Gastroesophageal sphincter (tissue), 4 donors: ENCODE results near the gene HMX3. TPM values are rescaled to one million over a fixed set of nuclear protein-coding genes. Genes with fewer than 3 reads are reported as not detected.
A peak's percentile ranks its signal among the peaks of the same experiment; 100 is the strongest.

ENCODE experiments used
- ATAC-seq: fragments of 150-250 bp; one replicate; pipeline ENCODE4 v1.9.1; 2016; ENCODE audit warnings: mild to moderate bottlenecking, moderate library complexity
- H3K27ac ChIP-seq, 4 donors: fragments of 200-600 bp; sonication (generic) in 3 of 4; 1 replicate in 3 of 4; 2 replicates in 1 of 4; pipeline ENCODE4 v1.5.1; 2016 to 2019
- H3K27me3 ChIP-seq: fragments of 200-600 bp; sonication (generic); one replicate; pipeline ENCODE4 v1.5.1; 2019
- H3K36me3 ChIP-seq, 2 donors: fragments of 200-600 bp; sonication (generic); one replicate each; pipeline ENCODE4 v1.5.1; 2019; ENCODE audit warnings: control low read depth in 1 of 2
- H3K4me1 ChIP-seq, 3 donors: fragments of 200-600 bp; sonication (generic); 1 replicate in 2 of 3; 2 replicates in 1 of 3; pipeline ENCODE4 v1.5.1; 2016 to 2019; ENCODE audit warnings: control low read depth in 2 of 3
- H3K4me3 ChIP-seq, 2 donors: fragments of 200-600 bp; sonication (generic); one replicate each; pipeline ENCODE4 v1.5.1; 2019; ENCODE audit warnings: mild to moderate bottlenecking in 1 of 2, moderate library complexity in 1 of 2
- H3K9me3 ChIP-seq, 3 donors: fragments of 200-600 bp; sonication (generic); one replicate each; pipeline ENCODE4 v1.5.1; 2017 to 2019; ENCODE audit warnings: control low read depth in 2 of 3
- EP300 ChIP-seq: sonication (generic); formaldehyde crosslinking; IDR thresholded peaks from one replicate; pipeline ENCODE4 v1.6.1; 2017; ENCODE audit warnings: antibody characterized with exemption, mild to moderate bottlenecking
- POLR2A ChIP-seq, 2 donors: fragments of 450-650 bp; IDR thresholded peaks; one replicate each; pipeline ENCODE4 v1.6.1; 2017; ENCODE audit warnings: antibody characterized with exemption in 2 of 2, mild to moderate bottlenecking in 2 of 2, moderate library complexity in 1 of 2
- POLR2AphosphoS5 ChIP-seq: sonication (generic); formaldehyde crosslinking; IDR thresholded peaks from one replicate; pipeline ENCODE4 v1.6.1; 2017; ENCODE audit warnings: antibody characterized with exemption
- WGBS, 2 donors: methylation state at CpG; one replicate each; pipeline ENCODE4 v1.1.5; 2018; ENCODE audit warnings: low coverage in 1 of 2; 5-methylcytosine and 5-hydroxymethylcytosine counted together
- total RNA-seq, 4 donors: library from RNA; depleted of rRNA; stranded (reverse); fragments of >200 nt; gene quantifications; one replicate each; pipeline ENCODE4 v1.1.0, GENCODE V29; 2016
- TF ChIP-seq, protein P1 (sequence below), 4 experiments: fragments of 200-600 bp in 2 of 4; fragments of 450-650 bp in 2 of 4; sonication (generic) in 1 of 4; IDR thresholded peaks; one replicate each; pipeline ENCODE4 v1.5.1; 2017 to 2019; ENCODE audit warnings: antibody characterized with exemption in 4 of 4, mild to moderate bottlenecking in 2 of 4, moderate library complexity in 2 of 4

HMX3 gene
- total RNA-seq, 4 donors from 2014 or later: 1.1 TPM; not detected in 3

DNA sequence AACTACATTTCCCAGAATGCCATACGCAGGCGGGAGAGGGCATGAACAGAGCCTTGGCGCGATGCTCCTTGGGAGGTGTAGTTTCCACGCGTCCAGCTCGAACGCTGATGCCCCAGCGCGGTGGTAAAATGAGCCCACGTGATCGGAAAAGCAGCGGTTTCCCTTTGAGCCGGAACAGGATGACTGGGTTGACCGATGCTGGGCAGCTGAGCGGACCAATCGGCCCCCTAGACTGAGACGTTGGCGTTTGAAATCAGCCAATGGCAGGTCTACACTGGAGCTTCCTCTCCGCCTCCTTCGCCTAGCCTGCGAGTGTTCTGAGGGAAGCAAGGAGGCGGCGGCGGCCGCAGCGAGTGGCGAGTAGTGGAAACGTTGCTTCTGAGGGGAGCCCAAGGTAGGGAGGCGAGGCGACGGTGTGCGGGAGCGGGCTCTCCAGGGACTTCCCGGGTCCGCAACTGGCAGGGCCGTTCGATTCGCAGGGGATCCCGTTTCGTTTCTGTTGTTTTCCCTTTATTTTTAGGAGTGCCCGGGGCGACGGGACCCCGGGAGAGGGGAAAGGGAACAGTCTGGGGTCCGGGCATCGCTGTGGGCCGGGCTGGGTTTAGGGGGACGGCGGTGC, 18.4 kb downstream of the HMX3 start, which contains the start of gene BUB3:
Gene BUB3, plus strand, starts transcription at position 311 of the 619 bp plus-strand sequence. CDS start 516 bp downstream, outside the sequence.
- no peaks in the 10 kb centered on the region for H3K9me3 ChIP-seq
- H3K36me3 ChIP-seq: peaks cover 0 to 27% of the 10 kb centered on the region in 2 donors
- peak within 1 kb of the TSS; percentile 66 to 94 (median 92) for H3K27ac ChIP-seq
- peak; percentile 76 for TF ChIP-seq POLR2AphosphoS5
- TF ChIP-seq POLR2A (IDR thresholded peaks at IDR 0.05): peak; percentile 65 to 70
- no peak for TF ChIP-seq EP300
- TF ChIP-seq, protein P1, sequence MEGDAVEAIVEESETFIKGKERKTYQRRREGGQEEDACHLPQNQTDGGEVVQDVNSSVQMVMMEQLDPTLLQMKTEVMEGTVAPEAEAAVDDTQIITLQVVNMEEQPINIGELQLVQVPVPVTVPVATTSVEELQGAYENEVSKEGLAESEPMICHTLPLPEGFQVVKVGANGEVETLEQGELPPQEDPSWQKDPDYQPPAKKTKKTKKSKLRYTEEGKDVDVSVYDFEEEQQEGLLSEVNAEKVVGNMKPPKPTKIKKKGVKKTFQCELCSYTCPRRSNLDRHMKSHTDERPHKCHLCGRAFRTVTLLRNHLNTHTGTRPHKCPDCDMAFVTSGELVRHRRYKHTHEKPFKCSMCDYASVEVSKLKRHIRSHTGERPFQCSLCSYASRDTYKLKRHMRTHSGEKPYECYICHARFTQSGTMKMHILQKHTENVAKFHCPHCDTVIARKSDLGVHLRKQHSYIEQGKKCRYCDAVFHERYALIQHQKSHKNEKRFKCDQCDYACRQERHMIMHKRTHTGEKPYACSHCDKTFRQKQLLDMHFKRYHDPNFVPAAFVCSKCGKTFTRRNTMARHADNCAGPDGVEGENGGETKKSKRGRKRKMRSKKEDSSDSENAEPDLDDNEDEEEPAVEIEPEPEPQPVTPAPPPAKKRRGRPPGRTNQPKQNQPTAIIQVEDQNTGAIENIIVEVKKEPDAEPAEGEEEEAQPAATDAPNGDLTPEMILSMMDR (IDR thresholded peaks at IDR 0.05): peak in 2 of 4 experiments; percentile 28 to 38
- WGBS, 2 donors: 0% methylated on average over 10 of the region's 50 CpGs; no CpG with 5 or more reads in 1 of the 2 donors
- H3K4me3 ChIP-seq: peak within 1 kb of the TSS; percentile 64 to 81
- ATAC-seq: peak; percentile 99
- H3K4me1 ChIP-seq: peaks cover 0 to 72% (median 26%) of the 10 kb centered on the region in 3 donors
- peaks cover 44% of the 10 kb centered on the region for H3K27me3 ChIP-seq

DNA sequence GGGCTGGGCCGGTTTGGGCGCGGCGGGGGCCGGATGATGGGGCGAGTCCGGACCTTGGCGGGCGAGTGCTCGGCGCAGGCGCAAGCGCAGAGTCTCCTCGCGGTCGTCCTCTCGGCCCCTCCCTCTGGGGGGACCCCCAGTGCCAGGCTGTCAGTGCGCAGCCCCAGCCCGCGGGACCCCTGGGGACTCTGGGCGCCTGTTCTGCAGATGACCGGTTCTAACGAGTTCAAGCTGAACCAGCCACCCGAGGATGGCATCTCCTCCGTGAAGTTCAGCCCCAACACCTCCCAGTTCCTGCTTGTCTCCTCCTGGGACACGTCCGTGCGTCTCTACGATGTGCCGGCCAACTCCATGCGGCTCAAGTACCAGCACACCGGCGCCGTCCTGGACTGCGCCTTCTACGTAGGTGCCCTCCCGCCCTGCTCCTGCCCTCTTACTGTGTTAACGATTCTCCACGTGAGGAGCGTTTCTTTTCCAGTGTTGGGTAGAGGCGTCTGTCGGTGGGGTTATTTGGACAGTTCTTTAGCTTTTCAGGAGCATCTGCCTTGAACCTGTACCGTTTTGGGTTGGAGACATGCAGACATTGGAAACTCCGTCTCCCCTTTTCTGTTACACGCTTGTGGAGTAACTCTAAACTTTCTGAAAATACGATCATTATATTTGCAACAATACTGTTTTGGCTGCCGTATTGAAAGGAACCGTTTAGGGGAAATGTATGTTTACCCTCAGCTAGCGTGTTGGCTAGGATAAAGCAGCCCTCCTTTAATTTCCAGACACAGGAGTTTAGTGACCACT, 19.1 kb downstream of the HMX3 start:
- H3K9me3 ChIP-seq: no peaks in the 10 kb centered on the region
- H3K27me3 ChIP-seq: peaks cover 37% of the 10 kb centered on the region
- peak overlapping the region; percentile 66 to 94 (median 92) for H3K27ac ChIP-seq
- peaks cover 0 to 34% of the 10 kb centered on the region in 2 donors for H3K36me3 ChIP-seq
- 7% methylated on average over 9 to 12 of the region's 49 CpGs for WGBS, 2 donors
- peak overlapping the region; percentile 64 to 81 for H3K4me3 ChIP-seq
- peaks cover 0 to 65% (median 19%) of the 10 kb centered on the region in 3 donors for H3K4me1 ChIP-seq
- TF ChIP-seq, protein P1 (IDR thresholded peaks at IDR 0.05): no peak
- TF ChIP-seq POLR2AphosphoS5: no peak
- no peak for TF ChIP-seq POLR2A (IDR thresholded peaks at IDR 0.05)
- ATAC-seq: peak; percentile 45

DNA sequence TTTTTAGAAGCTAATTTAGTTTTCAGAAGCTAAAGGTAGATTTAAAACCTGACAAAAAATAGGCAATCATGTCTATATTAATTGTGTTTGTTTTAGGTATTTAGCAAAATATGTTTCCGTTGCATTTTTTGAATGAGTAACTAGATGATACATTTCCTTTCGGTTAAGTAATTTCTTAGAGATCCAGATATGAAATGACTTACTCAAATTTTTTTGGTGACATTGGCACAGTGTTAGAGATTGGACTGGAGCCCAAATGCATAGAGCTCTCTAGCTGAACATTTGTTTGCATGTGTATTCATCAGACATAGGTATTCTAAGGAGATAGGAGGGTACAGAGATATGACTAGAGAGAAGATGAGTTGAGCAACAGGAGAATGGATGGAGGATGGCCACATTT, 20.3 kb downstream of the HMX3 start:
- no peak for ATAC-seq

DNA sequence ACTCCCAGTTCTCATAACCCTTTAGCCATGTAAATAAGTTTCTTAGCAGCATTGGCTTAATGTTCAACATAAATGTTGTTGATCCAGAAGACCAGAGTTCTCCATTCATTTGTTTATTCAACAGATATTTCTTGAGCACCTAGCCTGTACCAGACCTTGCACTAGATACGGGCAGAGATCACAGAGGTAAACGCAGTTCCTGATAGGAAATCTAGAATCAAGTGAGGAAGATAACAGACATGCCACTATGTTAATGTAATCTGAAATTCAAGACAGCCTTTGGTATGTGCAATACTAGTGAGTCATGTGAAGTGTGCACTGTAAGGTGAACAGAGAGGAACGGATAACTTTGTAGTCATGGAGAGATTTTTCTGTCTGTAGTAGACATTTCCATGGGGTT, 21.4 kb downstream of the HMX3 start:
- no peak for ATAC-seq
- 79 to 85% methylated on average over 3 of the region's 3 CpGs for WGBS, 2 donors
- Histone ChIP-seq H3K36me3 (peaks cover 0 to 56% of the 10 kb centered on the region in 2 donors), H3K27me3 (peaks cover 14% of the 10 kb centered on the region), H3K4me3 (no peak overlapping the region), H3K4me1 (peaks cover 0 to 48% (median 7%) of the 10 kb centered on the region in 3 donors), H3K9me3 (no peaks in the 10 kb centered on the region), H3K27ac (no peak overlapping the region)
- TF ChIP-seq POLR2AphosphoS5 (no peak), POLR2A (IDR thresholded peaks at IDR 0.05) (no peak), EP300 (no peak)
- TF ChIP-seq, protein P1 (IDR thresholded peaks at IDR 0.05): no peak

More for the DNA sequence above, 20.3 kb downstream of the HMX3 start:
- H3K4me3 ChIP-seq: no peak overlapping the region
- TF ChIP-seq POLR2AphosphoS5 (no peak), EP300 (no peak), POLR2A (IDR thresholded peaks at IDR 0.05) (no peak)
- TF ChIP-seq, protein P1 (IDR thresholded peaks at IDR 0.05): no peak
- no peak overlapping the region for H3K27ac ChIP-seq
- H3K9me3 ChIP-seq: no peaks in the 10 kb centered on the region
- H3K4me1 ChIP-seq: peaks cover 0 to 53% (median 8%) of the 10 kb centered on the region in 3 donors
- WGBS, 2 donors: 85 to 93% methylated on average over 2 of the region's 2 CpGs
- peaks cover 0 to 46% of the 10 kb centered on the region in 2 donors for H3K36me3 ChIP-seq
- H3K27me3 ChIP-seq: peaks cover 25% of the 10 kb centered on the region
